Nephron (organoid): ENCODE data around the gene SBNO1.

Experiments
- H3K27ac Mint-ChIP-seq, 3 experiments: 2 replicates each; pipeline ENCODE4 v1.8.0; 2020; ENCODE audit warnings: mixed read lengths in 3 of 3, mild to moderate bottlenecking in 2 of 3, moderate library complexity in 1 of 3
- H3K27me3 Mint-ChIP-seq: 2 replicates; pipeline ENCODE4 v1.8.0; 2021; ENCODE audit warnings: low read depth, mild to moderate bottlenecking, moderate library complexity, mixed read lengths
- H3K36me3 Mint-ChIP-seq: 2 replicates; pipeline ENCODE4 v1.8.0; 2020; ENCODE audit warnings: low read depth, mixed read lengths
- H3K4me1 Mint-ChIP-seq: 2 replicates; pipeline ENCODE4 v1.8.0; 2020; ENCODE audit warnings: mixed read lengths
- H3K4me3 Mint-ChIP-seq, 3 experiments: 2 replicates each; pipeline ENCODE4 v1.8.0; 2020; ENCODE audit warnings: mild to moderate bottlenecking in 3 of 3, mixed read lengths in 3 of 3, moderate library complexity in 2 of 3
- H3K9me3 Mint-ChIP-seq: 2 replicates; pipeline ENCODE4 v1.8.0; 2020; ENCODE audit warnings: mixed read lengths
- CTCF ChIP-seq, 3 experiments: fragments of 200-600 bp; sonication (generic); IDR thresholded peaks; one replicate each; pipeline ENCODE4 v1.5.0; 2021; ENCODE audit warnings: antibody characterized with exemption in 3 of 3; ENCODE audit not compliant: unreplicated experiment in 3 of 3

Gene SBNO1

GRCh38 chr12:123267991-123268843, 96.4 kb downstream of the SBNO1 start:
- Mint-ChIP-seq H3K4me3 (peak overlapping the region; percentile 70 to 98 (median 94)), H3K27ac (peak overlapping the region; percentile 95 to 97 (median 97)), H3K4me1 (peaks cover 41% of the 10 kb centered on the region), H3K27me3 (no peaks in the 10 kb centered on the region), H3K9me3 (no peaks in the 10 kb centered on the region), H3K36me3 (peaks cover 28% of the 10 kb centered on the region)
- TF ChIP-seq CTCF (IDR thresholded peaks at IDR 0.05; ENCODE audit: unreplicated experiment in 3 of 3) = no peak

DNA sequence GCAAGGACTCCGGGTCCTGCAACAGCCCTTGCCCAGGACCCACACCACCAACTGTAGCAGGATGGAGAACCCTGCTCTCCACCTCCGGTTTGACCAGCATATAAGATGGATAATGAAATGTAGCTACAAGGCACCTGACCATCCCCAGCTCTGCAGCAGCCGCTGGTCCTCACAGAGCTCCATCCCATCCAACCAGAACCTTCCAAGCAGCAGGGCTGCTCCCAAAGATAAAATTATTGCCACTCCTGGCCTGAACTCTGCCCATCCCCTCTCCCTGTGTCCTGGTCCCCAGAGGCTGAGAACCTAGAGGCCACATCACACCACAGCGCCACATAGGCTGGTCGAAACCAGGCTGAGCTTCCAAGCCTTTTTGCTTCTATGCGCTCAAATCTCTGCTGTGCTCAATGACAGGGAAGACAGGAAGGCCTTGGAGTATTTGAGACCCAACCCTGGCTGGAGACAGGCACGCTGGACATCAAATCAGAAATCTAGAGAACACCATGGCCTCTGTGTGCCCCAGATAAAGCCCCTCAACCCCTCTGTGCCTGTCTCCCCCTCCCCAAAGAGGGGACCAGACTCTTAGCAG, 97.2 kb downstream of the SBNO1 start:
- Mint-ChIP-seq H3K27me3 (no peaks in the 10 kb centered on the region), H3K27ac (peak overlapping the region; percentile 95 to 97 (median 97)), H3K4me3 (peak overlapping the region; percentile 35 to 98 (median 94)), H3K4me1 (peaks cover 33% of the 10 kb centered on the region), H3K9me3 (no peaks in the 10 kb centered on the region), H3K36me3 (peaks cover 35% of the 10 kb centered on the region)
- TF ChIP-seq CTCF (IDR thresholded peaks at IDR 0.05; ENCODE audit: unreplicated experiment in 3 of 3) = no peak

GRCh38 chr12:123266679-123267277, 97.9 kb downstream of the SBNO1 start:
- TF ChIP-seq CTCF (IDR thresholded peaks at IDR 0.05; ENCODE audit: unreplicated experiment in 3 of 3) = no peak
- Mint-ChIP-seq H3K36me3 (peaks cover 41% of the 10 kb centered on the region), H3K27ac (peak overlapping the region; percentile 95 to 97 (median 97))

DNA sequence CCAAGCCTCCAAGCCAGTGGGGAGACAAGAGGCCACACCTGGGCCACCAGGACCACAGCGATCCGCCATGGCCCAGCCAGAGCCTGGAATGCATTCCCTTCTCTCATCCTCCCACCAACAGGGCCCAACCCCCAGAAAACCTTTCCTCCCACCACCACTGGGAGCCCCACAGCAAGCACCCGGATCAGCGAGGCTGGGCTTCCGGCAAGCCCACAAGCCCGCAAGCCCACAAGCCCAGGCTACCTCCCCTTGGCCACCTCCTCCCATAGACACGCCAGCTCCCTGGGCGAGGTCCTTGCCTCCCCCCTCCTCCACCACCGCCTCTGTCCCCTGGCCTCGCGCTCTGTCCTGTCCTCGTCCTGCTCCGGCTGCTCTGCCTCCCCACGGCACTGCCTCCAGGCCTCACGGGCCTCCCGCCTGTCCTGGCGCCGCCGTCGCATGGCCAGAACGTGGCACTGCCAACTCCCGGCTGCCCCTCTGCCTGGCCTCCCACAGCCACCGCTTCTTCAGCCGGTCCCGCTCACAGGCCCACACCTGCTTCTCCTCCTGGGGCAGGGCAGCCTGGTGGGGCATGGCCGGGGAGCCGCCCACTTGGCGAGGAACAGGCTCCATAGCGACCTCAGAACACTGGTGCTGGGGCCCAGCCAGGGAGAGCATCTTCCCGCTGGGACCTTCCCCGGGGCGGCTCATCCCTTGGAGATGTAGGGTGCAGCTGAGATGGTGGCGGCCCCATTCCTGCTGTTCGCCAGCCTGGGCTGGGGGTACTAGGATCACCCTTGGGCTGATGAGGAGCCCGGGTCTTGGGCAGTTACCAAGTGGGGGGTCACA, 98.6 kb downstream of the SBNO1 start:
- Mint-ChIP-seq H3K4me1 (peaks cover 28% of the 10 kb centered on the region), H3K36me3 (peaks cover 48% of the 10 kb centered on the region)
- TF ChIP-seq CTCF (IDR thresholded peaks at IDR 0.05; ENCODE audit: unreplicated experiment in 3 of 3) = no peak

More at GRCh38 chr12:123266679-123267277, 97.9 kb downstream of the SBNO1 start:
- Mint-ChIP-seq H3K27me3 (no peaks in the 10 kb centered on the region), H3K9me3 (no peaks in the 10 kb centered on the region), H3K4me1 (peaks cover 28% of the 10 kb centered on the region), H3K4me3 (peak overlapping the region in 2 of 3 experiments; percentile 94 to 98)

DNA sequence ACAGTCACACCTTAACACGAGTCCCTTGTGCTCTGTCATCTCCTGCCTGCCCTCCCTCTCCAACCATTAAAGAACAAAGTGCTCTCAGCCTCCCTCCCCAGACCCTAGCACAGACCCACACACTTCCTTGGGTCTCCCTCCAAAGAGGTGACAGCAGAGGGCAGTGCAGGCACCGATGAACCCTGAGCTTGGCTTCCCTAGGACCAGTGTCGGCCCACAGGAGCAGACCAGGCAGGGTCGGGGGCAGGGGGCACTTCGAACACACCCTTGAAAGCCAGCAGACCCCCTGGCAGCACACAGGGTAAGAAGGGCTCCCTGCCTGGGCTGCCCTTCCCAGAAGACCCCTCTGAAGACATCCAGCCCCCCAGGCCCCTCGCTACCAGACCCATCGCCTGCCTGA, 100.0 kb downstream of the SBNO1 start:
- Mint-ChIP-seq H3K4me1 (peaks cover 28% of the 10 kb centered on the region), H3K4me3 (no peak overlapping the region), H3K36me3 (peaks cover 63% of the 10 kb centered on the region), H3K27ac (peak overlapping the region; percentile 14 to 34 (median 18)), H3K9me3 (no peaks in the 10 kb centered on the region), H3K27me3 (no peaks in the 10 kb centered on the region)
- no peak for TF ChIP-seq CTCF (IDR thresholded peaks at IDR 0.05; ENCODE audit: unreplicated experiment in 3 of 3)

More for the DNA sequence above, 98.6 kb downstream of the SBNO1 start:
- Mint-ChIP-seq H3K27ac (peak overlapping the region in 1 of 3 experiments; percentile 69), H3K27me3 (no peaks in the 10 kb centered on the region), H3K9me3 (no peaks in the 10 kb centered on the region), H3K4me3 (peak overlapping the region in 2 of 3 experiments; percentile 47 to 56)
